Astrocyte of the spinal cord (primary cell): ENCODE measurements around the gene UBQLNL.

Experiments
- DNase-seq: peaks from one replicate; pipeline ENCODE4 v3.0.0; 2011; ENCODE audit warnings: low read depth, low spot score
- H3K4me3 ChIP-seq: 2 replicates; pipeline ENCODE4 v1.5.1; 2011; ENCODE audit warnings: low read depth, mild to moderate bottlenecking, low read length, moderate library complexity
- in situ Hi-C: cut with HindIII; loops from 2 replicates; pipeline ENCODE4 v1.10.0; 2017; ENCODE audit warnings: low sequenced_read_pairs
- TF ChIP-seq, protein P1 (sequence below): IDR thresholded peaks from 2 replicates; pipeline ENCODE4 v1.5.1; 2012; ENCODE audit warnings: low read depth, mild to moderate bottlenecking, low read length, inconsistent platforms

Gene UBQLNL

DNA sequence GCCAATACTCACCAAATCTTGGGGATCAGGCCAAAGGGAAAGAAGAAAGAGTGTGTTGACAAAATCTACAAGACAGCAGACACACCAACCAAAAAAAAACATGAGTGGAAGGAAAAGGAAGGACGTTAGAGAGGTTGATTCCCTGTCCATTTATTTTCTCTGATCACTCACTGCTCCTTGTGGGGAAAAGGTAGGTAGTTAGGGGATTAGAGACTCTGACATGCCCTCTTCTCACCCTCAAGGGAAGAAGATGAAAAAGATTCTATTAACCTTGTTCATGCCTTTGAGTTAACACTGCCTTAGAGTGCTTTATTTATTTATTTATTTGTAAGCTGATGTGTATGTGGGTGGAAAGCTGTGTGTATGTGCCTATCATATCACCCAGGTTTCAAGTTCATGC is 31.9 kb upstream of the UBQLNL start, which contains the start of gene OR52H1:
TSS of gene OR52H1 (minus strand) at position 101 of the 400 bp plus-strand sequence. CDS start 3,035 bp downstream, outside the sequence.
- no peak for DNase-seq
- no peak within 1 kb of the TSS for H3K4me3 ChIP-seq
- in situ Hi-C loops = no loop called here
- TF ChIP-seq, protein P1, sequence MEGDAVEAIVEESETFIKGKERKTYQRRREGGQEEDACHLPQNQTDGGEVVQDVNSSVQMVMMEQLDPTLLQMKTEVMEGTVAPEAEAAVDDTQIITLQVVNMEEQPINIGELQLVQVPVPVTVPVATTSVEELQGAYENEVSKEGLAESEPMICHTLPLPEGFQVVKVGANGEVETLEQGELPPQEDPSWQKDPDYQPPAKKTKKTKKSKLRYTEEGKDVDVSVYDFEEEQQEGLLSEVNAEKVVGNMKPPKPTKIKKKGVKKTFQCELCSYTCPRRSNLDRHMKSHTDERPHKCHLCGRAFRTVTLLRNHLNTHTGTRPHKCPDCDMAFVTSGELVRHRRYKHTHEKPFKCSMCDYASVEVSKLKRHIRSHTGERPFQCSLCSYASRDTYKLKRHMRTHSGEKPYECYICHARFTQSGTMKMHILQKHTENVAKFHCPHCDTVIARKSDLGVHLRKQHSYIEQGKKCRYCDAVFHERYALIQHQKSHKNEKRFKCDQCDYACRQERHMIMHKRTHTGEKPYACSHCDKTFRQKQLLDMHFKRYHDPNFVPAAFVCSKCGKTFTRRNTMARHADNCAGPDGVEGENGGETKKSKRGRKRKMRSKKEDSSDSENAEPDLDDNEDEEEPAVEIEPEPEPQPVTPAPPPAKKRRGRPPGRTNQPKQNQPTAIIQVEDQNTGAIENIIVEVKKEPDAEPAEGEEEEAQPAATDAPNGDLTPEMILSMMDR = no peak

DNA sequence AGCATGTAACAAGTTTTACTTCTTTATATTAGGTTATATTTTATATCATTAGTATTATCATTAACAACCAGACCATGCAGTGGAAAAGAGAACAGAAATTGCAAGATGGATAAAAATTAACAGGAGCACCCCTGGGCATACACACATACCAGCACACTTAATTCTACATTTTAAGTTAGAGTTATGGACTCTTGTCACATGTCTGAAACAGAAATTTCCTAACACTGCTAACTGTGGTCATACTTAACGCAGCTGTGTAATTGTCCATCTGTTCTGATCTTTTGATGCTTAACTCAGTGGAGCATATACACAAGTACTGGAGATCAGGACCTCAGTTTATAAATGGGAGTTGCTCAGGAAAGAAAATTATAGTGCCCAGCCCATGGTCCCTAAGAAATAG is 31.5 kb upstream of the UBQLNL start:
- no peak overlapping the region for H3K4me3 ChIP-seq
- no peak for DNase-seq
- in situ Hi-C loops = no loop called here
- TF ChIP-seq, protein P1 = no peak

DNA sequence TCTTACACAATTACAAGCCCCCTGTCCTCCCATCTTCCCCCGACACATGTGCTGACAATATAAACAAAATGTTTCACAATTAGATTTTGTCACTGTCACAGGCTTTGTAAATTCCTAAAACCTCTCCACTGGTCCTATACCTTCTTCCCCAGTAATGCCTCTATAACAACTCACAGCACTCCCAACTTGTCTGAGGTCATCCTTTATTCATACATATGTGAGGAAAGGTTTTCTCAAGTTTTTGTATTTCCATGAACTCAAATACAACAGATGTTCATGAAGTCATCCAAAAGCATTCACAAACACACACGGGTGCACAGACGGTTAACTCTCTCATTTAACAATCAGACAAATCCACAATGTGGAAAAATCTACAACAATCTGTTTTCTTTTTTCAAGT is 30.0 kb upstream of the UBQLNL start:
- H3K4me3 ChIP-seq = no peak overlapping the region
- DNase-seq = no peak
- TF ChIP-seq, protein P1 = no peak
- in situ Hi-C loops = no loop called here

DNA sequence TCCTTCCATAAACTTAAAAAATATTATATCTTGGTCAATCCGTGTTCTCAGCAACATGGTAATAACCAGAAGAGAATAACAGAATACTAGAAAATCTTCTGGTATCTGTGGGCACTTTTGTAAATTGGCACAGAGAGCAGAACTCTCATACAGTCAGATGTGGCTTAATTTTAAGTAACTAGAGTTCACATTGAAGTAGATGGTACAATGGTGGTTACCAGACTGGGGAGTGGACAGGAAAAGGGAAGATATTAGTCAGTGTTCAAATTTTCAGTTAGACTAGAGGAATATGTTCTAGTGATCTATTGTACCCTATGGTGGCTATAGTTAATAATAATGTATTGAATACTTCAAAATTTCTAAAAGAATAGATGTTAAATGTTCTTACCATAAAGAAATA is 24.9 kb upstream of the UBQLNL start:
- no peak overlapping the region for H3K4me3 ChIP-seq
- in situ Hi-C loops = no loop called here
- no peak for DNase-seq
- TF ChIP-seq, protein P1 = no peak

DNA sequence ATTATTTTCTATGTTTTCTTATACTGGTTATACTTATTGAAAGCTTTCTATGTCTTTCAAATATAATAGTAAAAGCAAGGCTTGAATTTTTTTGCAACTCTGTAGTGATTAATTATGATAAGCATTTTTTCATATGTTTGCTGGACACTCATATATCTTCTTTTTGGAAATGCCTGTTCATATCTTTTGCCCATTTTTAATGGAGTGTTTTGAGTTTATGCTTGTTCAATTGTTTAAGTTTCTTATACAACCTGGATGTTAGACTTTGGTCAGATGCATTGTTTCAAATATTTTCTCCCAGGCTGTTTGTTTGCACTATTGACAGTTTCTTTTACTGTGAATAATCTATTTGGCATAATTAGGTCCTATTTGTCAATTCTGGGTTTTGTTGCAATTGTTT is 20.0 kb upstream of the UBQLNL start:
- TF ChIP-seq, protein P1 = no peak
- no peak for DNase-seq
- in situ Hi-C loops = no loop called here
- H3K4me3 ChIP-seq = no peak overlapping the region

DNA sequence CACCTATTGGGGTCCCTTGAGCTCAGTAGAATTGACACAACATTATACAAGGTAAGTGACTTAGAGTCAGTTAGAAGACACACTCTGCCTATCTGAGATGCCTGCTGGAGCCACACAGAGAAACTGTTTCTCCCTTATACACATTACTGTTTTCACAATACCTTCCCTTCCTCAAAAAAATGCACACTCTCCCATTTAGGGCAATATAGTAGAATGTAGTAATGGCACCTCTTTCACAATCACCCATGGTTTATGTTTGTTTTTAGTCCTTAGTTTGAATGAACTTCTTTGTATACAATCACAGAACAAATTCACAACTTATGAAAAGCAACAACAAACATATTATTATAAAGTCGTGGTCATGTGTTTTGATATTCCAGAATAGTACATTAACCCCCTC is 17.5 kb upstream of the UBQLNL start:
- in situ Hi-C loops = no loop called here
- no peak for DNase-seq
- no peak overlapping the region for H3K4me3 ChIP-seq
- TF ChIP-seq, protein P1 = no peak
